Neural progenitor cell (in vitro differentiated cells): ENCODE data around the gene CADM1. TPM values are rescaled to one million over a fixed set of nuclear protein-coding genes. Genes with fewer than 3 reads are reported as not detected.

Source experiments
- DNase-seq: peaks from one replicate; pipeline ENCODE4 v3.0.0-alpha.2; 2016; ENCODE audit warnings: low spot score
- H2AFZ ChIP-seq: fragments of 200-600 bp; sonication (generic); replicated peaks from 2 replicates; pipeline ENCODE4 v1.6.1; 2016; ENCODE audit warnings: antibody characterized with exemption
- H3F3A ChIP-seq: fragments of 200-600 bp; sonication (generic); 2 replicates; pipeline ENCODE4 v1.6.1; 2016; ENCODE audit warnings: antibody characterized with exemption, low read depth
- H3K27ac ChIP-seq: fragments of 200-600 bp; sonication (generic); 2 replicates; pipeline ENCODE4 v1.5.1; 2016; ENCODE audit warnings: mild to moderate bottlenecking
- H3K27me3 ChIP-seq: fragments of 200-600 bp; sonication (generic); 2 replicates; pipeline ENCODE4 v1.6.1; 2016; ENCODE audit warnings: mild to moderate bottlenecking, moderate library complexity
- H3K36me3 ChIP-seq: fragments of 200-600 bp; sonication (generic); 2 replicates; pipeline ENCODE4 v1.5.1; 2016
- H3K4me1 ChIP-seq: fragments of 200-600 bp; sonication (generic); 2 replicates; pipeline ENCODE4 v1.6.1; 2016; ENCODE audit warnings: mixed run types
- H3K4me2 ChIP-seq: fragments of 200-600 bp; sonication (generic); 2 replicates; pipeline ENCODE4 v1.6.1; 2016
- H3K4me3 ChIP-seq: fragments of 200-600 bp; sonication (generic); 2 replicates; pipeline ENCODE4 v1.5.1; 2016
- H3K79me2 ChIP-seq: fragments of 200-600 bp; sonication (generic); 2 replicates; pipeline ENCODE4 v1.6.1; 2016; ENCODE audit warnings: low read depth
- H3K9ac ChIP-seq: fragments of 200-600 bp; sonication (generic); 2 replicates; pipeline ENCODE4 v1.6.1; 2016
- H3K9me3 ChIP-seq: fragments of 200-600 bp; sonication (generic); 2 replicates; pipeline ENCODE4 v1.5.1; 2016; ENCODE audit warnings: low read depth
- H4K20me1 ChIP-seq: fragments of 200-600 bp; sonication (generic); 2 replicates; pipeline ENCODE4 v1.6.1; 2016; ENCODE audit warnings: low read depth
- H3K27ac Mint-ChIP-seq: 3 replicates; pipeline ENCODE4 v1.8.0; 2021; ENCODE audit warnings: mixed read lengths
- H3K27me3 Mint-ChIP-seq: 2 replicates; pipeline ENCODE4 v1.8.0; 2022; ENCODE audit warnings: low read depth, mild to moderate bottlenecking, inconsistent platforms, moderate library complexity, mixed read lengths; ENCODE audit not compliant: insufficient read depth
- H3K36me3 Mint-ChIP-seq: 3 replicates; pipeline ENCODE4 v1.8.0; 2021; ENCODE audit warnings: mixed read lengths
- H3K4me1 Mint-ChIP-seq: 3 replicates; pipeline ENCODE4 v1.8.0; 2021; ENCODE audit warnings: mixed read lengths
- H3K4me3 Mint-ChIP-seq: 3 replicates; pipeline ENCODE4 v1.8.0; 2021; ENCODE audit warnings: mild to moderate bottlenecking, moderate library complexity, mixed read lengths
- H3K9me3 Mint-ChIP-seq: 3 replicates; pipeline ENCODE4 v1.8.0; 2020; ENCODE audit warnings: mixed read lengths
- CTCF ChIP-seq: fragments of 200-600 bp; sonication (generic); IDR thresholded peaks from 2 replicates; pipeline ENCODE4 v1.5.1; 2017; ENCODE audit warnings: antibody characterized with exemption, mild to moderate bottlenecking
- EZH2 ChIP-seq: fragments of 200-600 bp; sonication (generic); IDR thresholded peaks from 2 replicates; pipeline ENCODE4 v1.6.1; 2017; ENCODE audit warnings: antibody characterized with exemption, mild to moderate bottlenecking, moderate library complexity
- EZH2phosphoT487 ChIP-seq: fragments of 200-600 bp; sonication (generic); IDR thresholded peaks from 2 replicates; pipeline ENCODE4 v1.6.1; 2017; ENCODE audit warnings: antibody characterized with exemption
- total RNA-seq: library from RNA; depleted of rRNA; stranded (reverse); fragments of >200 nt; gene quantifications from 2 replicates; pipeline ENCODE4 v1.2.3, GENCODE V29; 2015; ENCODE audit warnings: low replicate concordance

CADM1 gene
- total RNA-seq, 1 donor from 2014 or later: 123 TPM

- peaks cover 6% of the 10 kb centered on the region for H3K4me1 Mint-ChIP-seq
- peaks cover 8% of the 10 kb centered on the region for H3K4me1 ChIP-seq
- H3K27me3 Mint-ChIP-seq: no peaks in the 10 kb centered on the region
These were observed 232.6 kb downstream of the CADM1 start for GRCh38 chr11:115271643-115272042.

GRCh38 chr11:115269191-115269950, 234.8 kb downstream of the CADM1 start:
- no peak overlapping the region for H3K9ac ChIP-seq
- H3K27ac ChIP-seq: no peak overlapping the region
- Mint-ChIP-seq H3K27ac (no peak overlapping the region), H3K9me3 (no peaks in the 10 kb centered on the region), H3K4me1 (peaks cover 3% of the 10 kb centered on the region), H3K36me3 (no peaks in the 10 kb centered on the region), H3K27me3 (no peaks in the 10 kb centered on the region), H3K4me3 (no peak overlapping the region)
- no peak for TF ChIP-seq CTCF
- TF ChIP-seq EZH2: no peak
- no peak for TF ChIP-seq EZH2phosphoT487
- no peaks in the 10 kb centered on the region for H3K36me3 ChIP-seq
- H3K9me3 ChIP-seq: no peaks in the 10 kb centered on the region
- H3F3A ChIP-seq: no peaks in the 10 kb centered on the region
- no peak overlapping the region for H2AFZ ChIP-seq
- H3K4me3 ChIP-seq: no peak overlapping the region
- no peaks in the 10 kb centered on the region for H3K79me2 ChIP-seq
- no peak for DNase-seq
- H3K4me1 ChIP-seq: no peaks in the 10 kb centered on the region
- no peaks in the 10 kb centered on the region for H3K27me3 ChIP-seq
- H4K20me1 ChIP-seq: no peaks in the 10 kb centered on the region
- H3K4me2 ChIP-seq: no peak overlapping the region

More at GRCh38 chr11:115271643-115272042, 232.6 kb downstream of the CADM1 start:
- Histone ChIP-seq H3F3A (no peaks in the 10 kb centered on the region), H3K79me2 (no peaks in the 10 kb centered on the region), H3K27me3 (no peaks in the 10 kb centered on the region), H2AFZ (no peak overlapping the region), H3K4me3 (no peak overlapping the region), H3K4me2 (no peak overlapping the region), H3K36me3 (no peaks in the 10 kb centered on the region), H3K9me3 (no peaks in the 10 kb centered on the region), H3K27ac (no peak overlapping the region), H3K9ac (no peak overlapping the region), H4K20me1 (no peaks in the 10 kb centered on the region)
- no peak for TF ChIP-seq EZH2phosphoT487
- no peak for TF ChIP-seq EZH2
- no peak for TF ChIP-seq CTCF
- Mint-ChIP-seq H3K36me3 (no peaks in the 10 kb centered on the region), H3K27ac (no peak overlapping the region), H3K9me3 (no peaks in the 10 kb centered on the region), H3K4me3 (no peak overlapping the region)
- no peak for DNase-seq

- Histone ChIP-seq H3K4me1 (no peaks in the 10 kb centered on the region), H3F3A (no peaks in the 10 kb centered on the region), H3K9ac (no peak overlapping the region), H4K20me1 (no peaks in the 10 kb centered on the region), H3K9me3 (no peaks in the 10 kb centered on the region), H3K79me2 (no peaks in the 10 kb centered on the region), H3K27me3 (no peaks in the 10 kb centered on the region), H3K4me3 (no peak overlapping the region), H3K4me2 (no peak overlapping the region), H3K36me3 (no peaks in the 10 kb centered on the region), H2AFZ (no peak overlapping the region), H3K27ac (no peak overlapping the region)
- Mint-ChIP-seq H3K4me3 (no peak overlapping the region), H3K27me3 (no peaks in the 10 kb centered on the region), H3K36me3 (no peaks in the 10 kb centered on the region), H3K27ac (no peak overlapping the region), H3K9me3 (no peaks in the 10 kb centered on the region), H3K4me1 (peaks cover 3% of the 10 kb centered on the region)
- no peak for TF ChIP-seq EZH2phosphoT487
- no peak for TF ChIP-seq CTCF
- no peak for TF ChIP-seq EZH2
- DNase-seq: no peak
These were observed 236.3 kb downstream of the CADM1 start for GRCh38 chr11:115267871-115268270.
